Epithelial cell of alveolus of lung (primary cell): ENCODE data around the gene ORMDL3. TPM values are rescaled to one million over a fixed set of nuclear protein-coding genes. Genes with fewer than 3 reads are reported as not detected.

ENCODE experiments used
- total RNA-seq: library from RNA; depleted of rRNA; stranded (reverse); fragments of >200 nt; gene quantifications from 2 replicates; pipeline ENCODE4 v1.2.1, GENCODE V29; 2015

Gene ORMDL3
- total RNA-seq = 36.6 and 46.4 TPM in 2 replicates

GRCh38 chr17:39927101-39927928 is at the start of gene ORMDL3, which contains the start of gene LRRC3C:
ORMDL3 (minus strand) TSS chr17:39927601; CDS start chr17:39924203, 3,398 bp downstream.
LRRC3C (plus strand) TSS chr17:39927732; CDS start chr17:39941524, 13,792 bp downstream.

GRCh38 chr17:39962642-39963220 is 35.3 kb upstream of the ORMDL3 start, which contains the start of gene GSDMA:
GSDMA (plus strand) TSS chr17:39963004; CDS start chr17:39965688, 2,684 bp downstream.

Other genes starting within 250 kb of the ORMDL3 start
- gene PGAP3, start 239.5 kb downstream of the ORMDL3 start, total RNA-seq = 6.3 and 12.9 TPM in 2 replicates
- 32.6 and 53.5 TPM in 2 replicates for gene ERBB2, start 227.5 kb downstream of the ORMDL3 start, total RNA-seq
- gene MIEN1, start 197.1 kb downstream of the ORMDL3 start, total RNA-seq = 49.1 and 53.1 TPM in 2 replicates
- 0.08 and 0.91 TPM in 2 replicates for gene GRB7, start 189.7 kb downstream of the ORMDL3 start, total RNA-seq
- gene IKZF3, start 63.3 kb downstream of the ORMDL3 start, total RNA-seq = not detected in 2 replicates
- not detected in 2 replicates for gene ZPBP2, start 59.4 kb downstream of the ORMDL3 start, total RNA-seq
- gene GSDMB, start 9.0 kb downstream of the ORMDL3 start, total RNA-seq = 0.26 and 11.5 TPM in 2 replicates
- not detected in 2 replicates for gene LRRC3C, start 131 bp upstream of the ORMDL3 start, total RNA-seq
- not detected in 2 replicates for gene GSDMA, start 35.4 kb upstream of the ORMDL3 start, total RNA-seq
- gene PSMD3, start 53.2 kb upstream of the ORMDL3 start, total RNA-seq = 127 and 134 TPM in 2 replicates
- 1.5 and 76.0 TPM in 2 replicates for gene CSF3, start 87.8 kb upstream of the ORMDL3 start, total RNA-seq
- 58.9 and 71.0 TPM in 2 replicates for gene MED24, start 126.8 kb upstream of the ORMDL3 start, total RNA-seq
- 17.8 and 48.1 TPM in 2 replicates for gene THRA, start 135.4 kb upstream of the ORMDL3 start, total RNA-seq
- gene NR1D1, start 173.0 kb upstream of the ORMDL3 start, total RNA-seq = 2.8 and 3.7 TPM in 2 replicates
- gene MSL1, start 194.4 kb upstream of the ORMDL3 start, total RNA-seq = 37.1 and 90.2 TPM in 2 replicates
- 29.6 and 36.1 TPM in 2 replicates for gene CASC3, start 212.9 kb upstream of the ORMDL3 start, total RNA-seq
- gene RAPGEFL1, start 249.9 kb upstream of the ORMDL3 start, total RNA-seq = 2.6 and 4.9 TPM in 2 replicates